HG03469 (cell line): ENCODE results near the gene PFKL.
"Not testable (repeated sequence)": the region's sequence is repeated elsewhere in the genome, so short reads cannot be mapped to it uniquely, and the experiment has no call there.

ENCODE experiments used
- ATAC-seq: cut with Tn5 transposase; IDR thresholded peaks from one replicate; pipeline ENCODE4 v1.9.1; 2021; ENCODE audit warnings: mild to moderate bottlenecking, moderate library complexity, moderate number of reproducible peaks; ENCODE audit not compliant: unreplicated experiment

PFKL gene

DNA sequence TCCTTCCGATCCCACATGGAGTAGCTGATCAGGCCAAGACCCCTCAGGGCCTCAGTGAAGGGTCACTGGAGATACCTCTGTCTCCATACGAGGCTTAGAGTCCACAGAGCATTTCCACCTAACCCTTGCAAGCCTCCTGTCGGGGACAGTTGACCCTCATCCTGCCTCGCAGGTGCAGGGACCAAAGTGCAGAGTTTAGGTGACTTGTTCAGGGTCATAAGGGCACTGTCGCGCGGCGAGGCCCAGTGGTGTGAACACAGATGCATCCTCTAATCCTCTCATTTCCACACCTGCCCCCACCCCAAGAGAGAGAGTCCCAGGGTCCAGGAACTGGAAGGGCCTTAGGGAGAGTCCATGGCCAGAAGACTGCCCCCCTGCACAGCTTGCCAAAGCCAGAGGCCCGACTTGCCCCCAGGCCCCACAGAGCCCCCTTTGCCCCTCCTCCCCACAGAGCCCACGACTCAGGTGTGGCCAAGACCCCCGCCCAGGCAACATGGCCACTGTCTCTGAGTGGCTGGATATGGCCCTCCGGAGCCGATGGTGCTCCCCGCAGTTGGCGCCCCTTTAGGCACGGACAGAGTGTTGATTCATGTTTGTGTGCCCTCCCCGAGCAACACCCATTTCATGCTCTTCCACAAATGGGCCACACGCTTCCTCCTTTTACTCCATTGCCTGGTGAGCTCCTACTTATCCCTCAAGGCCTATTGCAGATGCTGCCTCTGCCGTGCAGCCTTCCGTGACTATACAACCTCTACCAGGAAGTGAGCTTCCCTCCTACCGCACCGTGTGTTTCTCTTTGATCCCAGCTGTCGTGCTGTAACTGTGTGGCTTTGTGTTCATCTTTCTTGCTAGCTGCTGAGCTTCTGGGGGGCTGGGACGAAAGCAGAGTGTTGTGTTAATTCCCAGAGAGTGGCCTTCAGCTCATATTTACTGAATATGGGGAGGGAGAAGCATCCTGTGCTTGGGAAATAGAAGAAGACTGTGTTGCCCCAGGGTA lies 55.2 kb downstream of the PFKL start:
- ATAC-seq = no peak

DNA sequence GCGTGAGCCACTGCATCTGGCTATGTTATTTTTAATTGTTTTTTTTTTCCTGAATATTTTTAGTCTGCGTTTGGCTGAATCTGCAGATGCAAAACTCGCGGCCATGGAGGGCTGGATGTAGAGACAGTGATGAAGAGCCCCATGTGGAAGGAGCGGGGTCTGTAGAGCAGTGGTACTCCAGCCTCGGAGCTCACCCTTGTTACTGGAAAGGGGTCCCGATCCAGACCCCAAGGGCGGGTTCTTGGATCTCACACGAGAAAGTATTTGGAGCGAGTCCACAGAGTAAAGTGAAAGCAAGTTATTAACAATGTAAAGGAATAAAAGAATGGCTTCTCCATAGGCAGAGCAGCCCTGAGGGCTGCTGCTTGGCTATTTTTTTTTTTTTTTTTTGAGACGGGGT lies 56.3 kb downstream of the PFKL start:
- no peak for ATAC-seq

DNA sequence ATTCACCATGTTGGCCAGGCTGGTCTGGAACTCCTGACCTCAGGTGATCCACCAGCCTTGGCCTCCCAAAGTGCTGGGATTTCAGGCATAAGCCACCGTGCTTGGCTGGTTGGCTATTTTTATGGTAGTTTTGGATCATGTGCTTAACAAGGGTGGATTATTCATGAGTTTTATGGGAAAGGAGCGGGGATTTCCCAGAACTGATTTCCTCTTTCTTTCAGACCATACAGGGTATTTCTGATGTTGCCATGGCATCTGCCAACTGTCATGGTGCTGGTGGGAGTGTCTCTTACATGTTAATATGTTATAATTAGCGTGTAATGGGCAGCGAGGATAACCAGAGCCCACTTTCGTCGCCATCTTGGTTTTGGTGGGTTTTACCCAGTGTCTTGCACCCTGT lies 56.8 kb downstream of the PFKL start:
- no peak for ATAC-seq

DNA sequence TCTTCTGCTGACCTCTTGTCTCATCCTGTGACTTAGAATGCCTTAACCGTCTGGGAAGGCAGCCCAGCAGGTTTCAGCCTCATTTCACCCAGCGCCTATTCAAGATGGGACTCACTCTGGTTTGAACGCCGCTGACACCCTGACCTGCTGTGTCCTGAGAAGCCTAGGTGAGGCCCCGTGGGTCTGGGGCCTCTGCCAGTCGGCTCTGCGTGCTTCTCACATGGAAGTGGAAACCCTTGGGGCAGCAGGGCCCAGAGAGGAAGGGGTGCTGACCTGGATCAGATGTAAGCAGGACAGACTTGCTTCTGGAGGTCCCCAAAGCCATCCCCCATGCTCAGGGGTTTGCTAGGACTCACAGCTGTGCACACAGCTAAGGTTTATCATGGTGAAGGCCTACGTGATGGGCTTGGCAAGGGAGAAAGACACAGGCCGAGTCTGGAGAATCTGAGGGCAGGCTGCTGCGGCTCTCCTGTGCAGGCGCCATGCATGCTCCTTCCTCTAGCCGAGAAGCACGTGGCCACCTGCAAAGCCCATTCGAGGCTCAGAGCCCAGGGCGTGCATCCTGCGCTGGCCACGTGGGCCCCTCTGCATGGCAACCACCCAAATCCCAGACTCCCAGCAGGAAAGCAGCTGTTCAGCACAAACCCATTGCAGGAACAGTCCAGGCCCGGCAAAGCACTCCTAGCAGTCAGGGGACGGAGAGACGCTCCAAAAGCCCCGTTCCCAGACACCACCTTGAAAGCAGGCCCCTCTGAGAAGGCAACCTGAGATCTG lies 57.4 kb downstream of the PFKL start:
- ATAC-seq = no peak

GRCh38 chr21:44359396-44359795 lies 59.5 kb downstream of the PFKL start:
- ATAC-seq = no peak

- ATAC-seq = no peak
Observed at GRCh38 chr21:44360159-44360558, 60.3 kb downstream of the PFKL start.

DNA sequence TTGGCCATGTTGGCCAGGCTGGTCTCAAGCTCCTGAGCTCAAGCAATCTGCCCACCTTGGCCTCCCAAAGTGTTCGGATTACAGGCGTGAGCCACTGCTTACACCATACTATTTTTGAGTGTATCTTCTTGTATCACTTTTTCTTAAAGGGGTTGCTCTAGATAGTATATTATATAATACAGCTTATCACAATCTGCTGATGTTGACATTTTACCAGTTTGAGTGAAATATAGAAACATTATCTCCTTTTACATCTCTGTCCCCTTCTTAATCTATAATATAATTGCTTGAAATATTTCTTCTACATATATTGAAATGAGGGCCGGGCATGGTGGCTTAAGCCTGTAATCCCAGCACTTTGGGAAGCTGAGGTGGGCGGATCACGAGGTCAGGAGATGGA lies 62.0 kb downstream of the PFKL start:
- not testable (repeated sequence) for ATAC-seq

DNA sequence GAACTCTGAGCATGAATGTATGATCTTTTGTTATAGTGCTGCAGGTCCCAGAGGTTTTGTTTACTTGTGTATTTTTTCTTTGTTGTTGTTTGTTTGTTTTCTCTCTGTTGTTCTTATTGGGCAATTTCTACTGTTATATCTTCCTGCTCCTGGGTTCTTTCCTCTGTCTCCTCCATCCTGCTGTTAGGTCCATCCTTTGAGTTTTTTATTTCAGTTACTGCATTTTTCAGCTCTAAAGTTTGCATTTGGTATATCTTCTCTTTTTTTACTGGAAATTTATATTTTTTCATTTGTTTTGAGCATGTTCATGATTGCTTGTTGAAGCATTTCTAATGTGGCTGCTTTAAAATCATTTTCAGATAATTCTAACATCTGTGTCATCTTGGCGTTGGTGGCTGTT lies 63.4 kb downstream of the PFKL start:
- no peak for ATAC-seq

DNA sequence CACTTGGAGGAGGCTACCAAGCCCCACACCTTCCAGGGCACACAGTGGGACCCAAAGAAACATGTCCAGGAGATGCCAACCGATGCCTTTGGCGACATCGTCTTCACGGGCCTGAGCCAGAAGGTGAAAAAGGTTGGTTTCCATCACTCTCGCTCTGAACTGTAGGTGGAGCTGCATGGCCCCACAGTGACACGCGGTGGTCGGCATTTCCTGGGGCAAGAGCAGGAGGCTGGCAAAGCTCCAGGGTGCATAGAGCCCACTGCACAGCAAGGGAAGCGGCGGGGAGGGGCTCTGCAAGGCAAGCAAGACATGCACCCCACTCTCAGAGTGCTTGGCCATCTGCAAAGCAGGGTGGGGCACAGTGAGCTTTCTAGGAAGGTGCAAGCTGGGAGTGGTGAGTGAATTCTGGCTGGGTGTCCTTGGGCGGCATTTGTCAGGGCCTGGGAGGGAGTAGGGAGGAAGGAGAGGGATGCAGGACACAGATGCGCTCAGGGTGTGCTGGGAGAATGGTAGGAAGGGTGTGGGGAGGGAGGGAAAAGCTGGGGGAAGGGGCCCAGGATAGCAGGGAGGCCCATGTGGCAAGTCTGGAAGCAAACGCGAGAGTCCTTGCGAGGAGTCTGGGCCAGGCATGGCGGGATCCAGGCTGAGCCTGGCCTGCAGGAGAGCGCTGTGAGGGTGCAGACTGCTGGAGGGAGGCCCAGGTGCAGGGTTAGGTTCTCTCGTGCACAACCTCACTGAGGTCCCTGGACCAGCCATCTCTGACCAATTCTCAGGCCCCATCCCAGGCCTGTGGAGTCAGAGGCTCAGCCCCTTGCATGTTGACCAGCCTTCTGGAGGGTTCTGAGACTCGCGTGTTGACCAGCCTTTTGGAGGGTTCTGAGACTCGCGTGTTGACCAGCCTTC lies 64.5 kb downstream of the PFKL start:
- ATAC-seq = no peak

DNA sequence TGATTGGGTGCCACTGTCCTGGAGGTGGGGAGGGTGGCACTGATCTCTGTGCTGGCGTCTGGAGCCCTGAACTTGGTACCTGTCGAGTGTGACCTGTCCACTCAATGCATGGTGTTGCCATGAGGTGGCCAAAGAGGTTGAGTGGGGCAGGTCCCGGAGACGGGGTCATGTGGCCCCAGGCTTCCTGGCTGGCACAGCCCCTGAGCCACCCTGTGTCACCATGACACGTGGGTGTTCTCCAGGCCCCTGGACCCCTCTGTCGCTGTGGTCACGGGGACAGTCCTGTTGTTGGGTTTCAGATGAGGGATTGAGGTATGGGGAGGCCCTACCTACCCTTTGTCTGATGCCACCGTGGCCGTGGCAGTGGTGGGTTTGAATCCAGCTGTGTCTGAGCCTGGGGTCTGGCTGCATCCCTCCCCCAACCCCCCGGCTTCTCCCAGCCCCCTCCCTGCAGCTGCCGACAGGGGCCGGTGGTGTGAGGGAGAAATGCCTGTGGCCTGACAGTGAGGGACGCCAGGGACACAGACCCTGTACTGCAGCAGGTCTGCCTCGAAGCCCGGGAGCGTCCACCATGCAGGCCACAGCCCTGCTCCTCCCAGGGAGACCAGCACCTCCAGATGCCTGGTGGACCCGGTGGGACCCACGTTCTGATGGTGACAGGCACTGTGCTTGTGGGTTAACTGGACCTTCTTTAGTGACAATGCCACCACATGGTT lies 65.6 kb downstream of the PFKL start:
- ATAC-seq = no peak

DNA sequence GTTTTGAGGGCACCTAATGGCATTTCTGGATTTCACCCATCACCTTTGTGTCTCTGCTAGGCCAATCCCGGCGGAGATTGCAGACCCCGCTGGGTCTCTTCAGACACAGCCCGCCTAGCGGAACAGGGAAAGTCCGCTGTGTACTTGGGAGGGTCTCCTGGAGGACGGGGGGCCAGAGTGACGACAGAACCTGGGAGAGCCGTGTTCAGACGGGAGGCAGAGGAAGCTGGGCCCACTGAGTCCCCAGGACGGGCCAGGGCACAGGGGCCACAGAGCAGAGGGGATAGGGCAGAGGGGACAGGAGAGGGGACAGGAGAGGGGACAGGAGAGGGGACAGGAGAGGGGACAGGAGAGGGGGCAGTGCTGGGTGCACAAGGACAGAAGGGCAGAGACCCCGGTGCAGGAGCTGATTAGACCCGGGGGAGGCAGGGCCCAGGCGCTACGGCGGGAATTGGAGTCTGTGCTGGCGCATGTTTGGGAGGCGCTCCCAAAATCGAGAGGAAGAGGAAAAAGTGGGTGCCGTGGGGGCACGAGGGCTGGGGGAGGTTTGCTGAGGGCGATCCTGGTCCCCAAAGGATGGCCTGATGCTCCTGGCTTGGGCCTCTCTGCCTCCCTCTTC lies 66.2 kb downstream of the PFKL start:
- no peak for ATAC-seq

- no peak for ATAC-seq
Observed at GRCh38 chr21:44366586-44367211, 66.8 kb downstream of the PFKL start.

- no peak for ATAC-seq
Observed at GRCh38 chr21:44368711-44369446, 69.0 kb downstream of the PFKL start.

- no peak for ATAC-seq
Observed at GRCh38 chr21:44370027-44370735, 70.3 kb downstream of the PFKL start.

- ATAC-seq = no peak
Observed at GRCh38 chr21:44370786-44371410, 71.0 kb downstream of the PFKL start.

DNA sequence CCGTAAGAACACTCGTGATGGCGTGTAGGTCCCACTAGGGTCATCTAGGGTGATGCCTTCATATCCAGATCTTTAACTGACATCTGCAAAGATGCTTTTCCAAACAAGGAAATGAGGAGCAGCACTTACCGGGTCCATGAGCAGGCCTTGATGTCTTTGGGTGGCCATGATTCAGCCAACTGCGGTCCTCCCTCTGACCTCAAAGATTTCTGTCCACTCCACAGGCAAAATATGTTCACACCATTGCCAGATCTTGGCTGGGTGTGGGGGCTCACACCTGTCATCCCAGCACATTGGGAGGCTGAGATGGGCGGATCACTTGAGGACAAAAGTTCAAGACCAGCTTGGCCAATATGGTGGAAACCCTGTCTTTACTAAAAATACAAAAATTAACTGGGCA lies 71.7 kb downstream of the PFKL start:
- ATAC-seq = no peak

GRCh38 chr21:44372616-44373015 lies 72.8 kb downstream of the PFKL start:
- ATAC-seq = no peak
